CD4-positive, alpha-beta T cell treated with Interleukin-1 beta for 1 hour (primary cell): ENCODE data around the gene TBCE.
"Not testable (repeated sequence)": the region's sequence is repeated elsewhere in the genome, so short reads cannot be mapped to it uniquely, and the experiment has no call there.

ENCODE experiments used
- DNase-seq, 2 donors: peaks; one replicate each; pipeline ENCODE4 v3.0.0-alpha.2; 2020 to 2022

TBCE gene

DNA sequence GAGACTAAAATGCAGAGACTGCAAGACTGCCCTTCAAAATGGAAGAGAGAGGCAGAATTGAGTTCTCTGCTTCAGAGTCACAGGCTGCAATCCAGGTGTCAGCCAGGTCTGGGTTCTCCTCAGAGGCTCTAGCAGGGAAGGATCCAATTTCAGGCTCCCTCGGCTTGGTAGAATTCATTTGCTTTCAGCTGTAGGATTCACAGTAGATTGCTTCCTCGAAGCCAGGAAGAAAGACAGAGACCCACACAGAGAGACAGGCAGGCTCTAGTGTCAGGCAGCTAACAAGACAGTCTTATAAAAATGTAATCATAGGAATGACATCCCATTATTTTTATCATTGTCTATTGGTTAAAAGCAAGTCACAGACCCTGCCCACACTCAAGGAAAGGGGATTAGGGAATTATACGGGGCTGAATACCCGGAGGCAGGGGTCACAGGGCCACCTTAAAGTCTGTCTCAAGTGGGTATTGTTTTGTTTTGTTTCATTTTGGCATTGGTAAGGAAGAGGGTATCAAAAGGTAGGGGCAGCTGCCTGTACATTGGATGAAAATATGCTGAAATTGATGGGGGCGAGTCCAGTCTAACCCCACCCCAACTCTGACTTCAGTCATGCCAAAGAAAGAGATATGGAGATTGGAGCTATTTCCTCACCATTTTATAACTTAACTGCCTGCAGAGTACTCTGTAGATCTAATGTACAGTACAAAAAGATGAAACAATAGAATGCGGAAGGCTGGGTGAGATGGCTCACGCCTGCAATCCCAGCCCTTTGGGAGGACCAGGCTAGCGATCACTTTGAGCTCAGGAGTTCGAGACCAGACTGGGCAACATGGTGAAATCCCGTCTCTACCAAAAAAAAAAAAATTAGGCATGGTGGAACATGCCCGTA, 9.5 kb upstream of the TBCE start:
- no peak for DNase-seq

DNA sequence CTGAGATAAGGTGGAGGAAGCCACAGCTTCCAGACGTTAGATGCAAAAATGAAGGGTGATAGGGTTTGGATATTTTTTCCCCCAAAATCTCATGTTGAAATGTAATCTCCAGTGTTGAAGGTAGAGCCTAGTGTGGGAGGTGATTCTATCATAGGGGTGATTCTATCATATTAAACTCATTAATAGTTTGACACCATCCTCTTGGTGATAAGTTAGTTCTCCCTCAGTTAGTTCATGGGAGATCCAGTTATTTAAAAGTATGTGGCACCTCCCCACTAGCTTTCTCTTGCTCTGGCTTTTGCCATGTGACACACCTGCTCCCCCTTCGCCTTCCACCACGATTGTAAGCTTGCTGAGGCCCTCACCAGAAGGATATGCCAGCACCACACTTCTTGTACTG, 8.3 kb upstream of the TBCE start:
- DNase-seq: no peak

DNA sequence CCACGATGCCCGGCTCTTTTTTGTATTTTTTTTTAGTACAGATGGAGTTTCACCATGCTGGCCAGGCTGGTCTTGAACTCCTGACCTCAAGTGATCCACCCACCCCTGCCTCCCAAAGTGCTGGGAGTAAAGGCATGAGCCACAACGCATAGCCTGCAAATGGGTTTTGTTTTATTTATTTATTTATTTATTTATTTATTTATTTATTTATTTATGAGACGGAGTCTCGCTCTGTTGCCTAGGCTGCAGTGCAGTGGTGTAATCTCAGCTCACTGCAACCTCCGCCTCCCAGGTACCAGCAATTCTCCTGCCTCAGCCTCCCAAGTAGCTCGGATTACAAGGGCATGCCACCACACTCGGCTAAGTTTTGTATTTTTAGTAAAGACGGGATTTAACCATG, 3.0 kb upstream of the TBCE start:
- not testable (repeated sequence) for DNase-seq

DNA sequence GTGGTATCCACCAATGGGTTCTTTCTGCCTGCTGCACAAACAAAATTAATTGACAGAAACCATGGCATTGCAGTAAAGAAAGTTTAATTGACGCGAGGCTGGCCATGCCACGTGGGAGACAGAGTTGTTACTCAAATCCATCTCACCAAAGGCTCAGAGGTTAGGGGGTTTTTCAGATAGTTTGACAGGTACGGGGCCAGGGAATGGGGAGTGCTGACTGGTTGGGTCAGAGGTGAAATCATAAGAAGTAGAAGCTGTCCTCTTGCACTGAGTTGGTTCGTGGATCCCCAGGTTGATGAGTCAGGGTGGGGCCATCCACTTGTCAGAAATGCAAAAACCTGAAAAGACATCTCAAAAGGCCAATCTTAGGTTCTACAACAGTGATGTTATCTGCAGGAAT, 941 bp upstream of the TBCE start:
- DNase-seq: no peak

DNA sequence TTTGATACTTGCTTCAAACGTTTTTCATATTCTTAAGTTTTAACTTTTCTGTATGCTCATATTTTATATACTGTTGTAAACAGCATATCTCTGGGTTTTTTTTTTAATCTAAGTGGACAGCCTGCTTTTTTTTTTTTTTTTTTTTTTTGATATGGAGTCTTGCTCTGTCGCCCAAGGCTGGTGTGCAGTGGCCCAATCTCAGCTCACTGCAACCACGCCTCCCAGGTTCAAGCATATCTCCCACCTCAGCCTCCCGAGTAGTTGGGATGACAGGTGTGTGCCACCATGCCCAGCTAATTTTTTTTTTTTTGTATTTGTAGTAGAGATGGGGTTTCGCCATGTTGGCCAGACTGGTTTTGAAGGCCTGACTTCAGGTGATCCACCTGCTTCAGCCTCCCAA, 1.2 kb downstream of the TBCE start:
- no peak for DNase-seq

DNA sequence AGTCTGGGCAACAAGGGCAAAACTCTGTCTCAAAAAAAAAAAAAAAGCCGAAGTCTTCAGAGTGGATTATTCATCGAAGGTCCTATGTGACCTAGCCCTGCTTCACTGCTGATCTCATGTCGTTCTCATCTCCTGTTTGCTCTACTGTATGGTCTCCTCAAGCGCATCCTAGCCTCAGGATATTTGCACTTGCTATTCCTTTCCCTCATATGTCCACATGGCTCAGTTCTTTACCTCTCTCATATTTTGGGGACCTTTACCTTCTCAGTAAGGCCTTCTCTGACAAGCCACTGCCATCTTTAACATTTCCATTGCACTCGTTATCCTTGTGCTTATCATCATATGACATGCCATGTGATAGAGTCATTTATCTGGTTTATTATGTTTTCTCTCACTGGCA, 2.6 kb downstream of the TBCE start:
- no peak for DNase-seq

DNA sequence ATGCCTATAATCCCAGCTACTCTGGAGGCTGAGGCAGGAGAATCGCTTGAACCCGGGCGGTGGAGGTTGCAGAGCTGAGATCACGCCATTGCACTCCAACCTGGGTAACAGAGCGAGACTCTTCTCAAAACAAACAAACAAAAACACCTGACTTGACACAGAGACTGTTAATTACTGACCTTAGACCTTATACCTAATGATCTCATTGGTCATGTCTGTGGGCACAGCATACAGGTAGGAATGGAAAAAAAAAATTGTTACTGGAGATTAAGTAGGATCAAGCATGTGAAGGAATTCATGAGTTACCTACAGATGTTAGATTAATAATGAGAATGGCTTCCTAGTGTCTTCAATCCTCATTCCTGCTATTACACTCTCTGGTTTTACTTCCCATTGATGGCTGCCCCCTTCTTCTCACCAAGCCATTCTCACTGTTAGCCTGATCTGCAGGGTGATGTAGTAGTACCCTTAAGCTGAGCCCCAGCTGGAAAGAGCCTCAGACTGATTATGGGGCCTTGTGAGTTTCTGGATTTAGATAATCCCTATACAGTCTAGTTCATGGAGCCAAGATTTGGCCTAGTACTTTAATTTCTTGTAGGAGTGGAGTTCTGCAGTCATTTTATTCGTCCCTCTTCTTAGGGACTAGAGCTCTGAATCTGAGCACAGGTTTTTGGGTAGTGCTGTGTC, 8.8 kb downstream of the TBCE start:
- DNase-seq: no peak

DNA sequence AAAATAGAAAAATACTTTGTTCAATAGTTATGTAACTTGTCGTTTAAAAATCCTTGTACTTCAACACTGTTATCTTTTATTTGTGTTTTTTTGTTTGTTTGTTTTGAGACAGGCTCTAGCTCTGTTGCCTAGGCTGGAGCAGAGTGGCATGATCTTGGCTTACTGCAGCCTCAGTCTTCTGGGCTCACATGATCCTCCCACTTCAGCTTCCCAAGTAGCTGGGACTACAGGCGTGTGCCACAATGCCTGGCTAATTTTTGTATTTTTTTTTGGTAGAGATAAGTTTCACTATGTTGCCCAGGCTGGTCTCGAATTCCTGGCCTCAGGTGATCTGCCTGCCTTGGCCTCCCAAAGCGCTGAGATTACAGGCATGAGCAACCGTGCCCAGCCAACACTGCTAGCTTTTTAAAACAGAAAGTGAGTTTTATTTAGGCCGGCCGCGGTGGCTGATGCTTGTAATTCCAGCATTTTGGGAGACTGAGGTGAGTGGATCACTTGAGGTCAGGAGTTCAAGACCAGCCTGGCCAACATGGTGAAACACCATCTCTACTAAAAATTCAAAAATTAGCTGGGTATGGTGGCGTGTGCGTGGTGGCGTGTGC, 11.0 kb downstream of the TBCE start:
- not testable (repeated sequence) for DNase-seq

DNA sequence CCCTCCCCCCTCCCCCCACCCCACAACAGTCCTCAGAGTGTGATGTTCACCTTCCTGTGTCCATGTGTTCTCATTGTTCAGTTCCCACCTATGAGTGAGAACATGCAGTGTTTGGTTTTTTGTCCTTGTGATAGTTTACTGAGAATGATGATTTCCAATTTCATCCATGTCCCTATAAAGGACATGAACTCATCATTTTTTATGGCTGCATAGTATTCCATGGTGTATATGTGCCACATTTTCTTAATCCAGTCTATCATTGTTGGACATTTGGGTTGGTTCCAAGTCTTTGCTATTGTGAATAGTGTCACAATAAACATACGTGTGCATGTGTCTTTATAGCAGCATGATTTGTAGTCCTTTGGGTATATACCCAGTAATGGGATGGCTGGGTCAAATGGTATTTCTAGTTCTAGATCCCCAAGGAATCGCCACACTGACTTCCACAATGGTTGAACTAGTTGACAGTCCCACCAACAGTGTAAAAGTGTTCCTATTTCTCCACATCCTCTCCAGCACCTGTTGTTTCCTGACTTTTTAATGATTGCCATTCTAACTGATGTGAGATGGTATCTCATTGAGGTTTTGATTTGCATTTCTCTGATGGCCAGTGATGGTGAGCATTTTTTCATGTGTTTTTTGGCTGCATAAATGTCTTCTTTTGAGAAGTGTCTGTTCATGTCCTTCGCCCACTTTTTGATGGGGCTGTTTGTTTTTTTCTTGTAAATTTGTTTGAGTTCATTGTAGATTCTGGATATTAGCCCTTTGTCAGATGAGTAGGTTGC, 14.9 kb downstream of the TBCE start:
- DNase-seq: not testable (repeated sequence)

DNA sequence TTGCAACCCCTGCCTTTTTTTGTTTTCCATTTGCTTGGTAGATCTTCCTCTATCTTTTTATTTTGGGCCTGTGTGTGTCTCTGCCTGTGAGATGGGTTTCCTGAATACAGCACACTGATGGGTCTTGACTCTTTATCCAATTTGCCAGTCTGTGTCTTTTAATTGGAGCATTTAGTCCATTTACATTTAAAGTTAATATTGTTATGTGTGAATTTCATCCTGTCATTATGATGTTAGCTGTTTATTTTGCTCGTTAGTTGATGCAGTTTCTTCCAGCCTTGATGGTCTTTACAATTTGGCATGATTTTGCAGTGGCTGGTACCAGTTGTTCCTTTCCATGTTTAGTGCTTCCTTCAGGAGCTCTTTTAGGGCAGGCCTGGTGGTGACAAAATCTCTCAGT, 18.4 kb downstream of the TBCE start:
- not testable (repeated sequence) for DNase-seq

DNA sequence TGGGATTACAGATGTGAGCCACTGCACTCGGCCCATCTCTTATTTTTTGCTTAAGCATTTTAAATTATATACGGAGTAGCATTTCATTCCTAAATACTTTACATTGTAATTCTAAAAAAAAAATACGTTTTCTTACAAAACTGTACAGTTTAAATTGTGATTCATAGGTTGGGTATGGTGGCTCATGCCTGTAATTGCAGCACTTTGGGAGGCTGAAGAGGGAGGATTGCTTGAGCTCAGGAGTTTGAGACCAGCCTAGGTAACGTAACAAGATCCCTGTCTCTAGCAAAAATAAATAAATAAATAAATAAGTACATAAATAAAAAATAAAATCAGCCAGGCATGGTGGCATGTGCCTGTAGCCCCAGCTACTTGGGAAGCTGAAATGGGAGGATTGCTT, 24.6 kb downstream of the TBCE start:
- no peak for DNase-seq

DNA sequence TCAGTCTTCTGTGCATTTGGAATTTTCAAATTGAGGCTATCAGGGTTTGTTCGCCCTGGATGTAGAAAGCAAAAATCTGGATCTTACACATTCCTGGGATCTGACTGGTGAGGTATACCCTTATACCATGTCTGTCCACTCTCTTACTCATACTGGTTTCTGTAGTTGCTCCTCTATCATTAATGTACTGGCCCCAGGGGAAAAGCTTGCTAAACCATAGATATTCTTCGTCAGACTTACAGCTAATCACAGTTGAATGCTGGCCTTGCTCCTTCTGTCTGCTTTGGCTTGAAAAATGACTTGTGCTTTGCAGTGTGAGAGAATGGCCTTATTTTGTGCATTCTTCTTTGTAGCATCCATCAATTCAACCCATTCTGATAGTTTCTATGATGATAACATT, 30.5 kb downstream of the TBCE start:
- DNase-seq: no peak

DNA sequence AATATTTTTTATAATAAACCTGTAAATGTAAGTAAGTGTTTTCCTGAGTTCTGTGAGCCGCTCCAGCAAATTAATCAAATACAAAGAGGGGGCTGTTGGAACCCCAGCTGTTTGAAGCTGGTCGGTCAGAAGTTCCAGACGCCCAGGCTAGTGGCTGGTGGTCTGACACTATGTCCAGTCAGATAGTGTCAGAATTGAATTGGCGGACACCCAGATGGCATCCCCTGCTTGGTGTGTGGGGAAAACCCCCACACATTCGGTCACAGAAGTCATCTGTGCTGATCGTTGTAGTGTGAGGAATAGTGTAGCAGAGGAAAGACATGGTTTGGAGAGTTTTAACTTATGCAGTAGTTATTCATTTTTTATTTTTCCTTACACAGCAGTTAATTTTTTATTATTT, 32.4 kb downstream of the TBCE start:
- no peak for DNase-seq

DNA sequence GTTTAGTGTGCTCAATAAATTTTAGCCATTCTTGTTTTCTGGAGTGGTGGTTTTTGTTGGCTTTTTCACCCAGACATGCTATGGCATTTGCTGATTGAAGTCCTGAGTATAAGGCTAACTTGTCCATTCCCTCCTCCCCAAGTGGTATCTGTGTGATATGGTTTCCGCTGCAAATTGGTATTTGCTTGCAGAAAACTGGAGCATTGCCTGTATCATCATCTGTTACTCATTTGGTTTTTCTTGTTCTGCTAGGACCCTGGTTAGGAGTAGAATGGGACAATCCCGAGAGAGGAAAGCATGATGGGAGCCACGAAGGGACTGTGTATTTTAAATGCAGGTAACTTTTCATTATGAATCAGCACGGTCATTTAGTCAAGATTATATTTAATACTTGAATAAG, 34.0 kb downstream of the TBCE start:
- DNase-seq: no peak

DNA sequence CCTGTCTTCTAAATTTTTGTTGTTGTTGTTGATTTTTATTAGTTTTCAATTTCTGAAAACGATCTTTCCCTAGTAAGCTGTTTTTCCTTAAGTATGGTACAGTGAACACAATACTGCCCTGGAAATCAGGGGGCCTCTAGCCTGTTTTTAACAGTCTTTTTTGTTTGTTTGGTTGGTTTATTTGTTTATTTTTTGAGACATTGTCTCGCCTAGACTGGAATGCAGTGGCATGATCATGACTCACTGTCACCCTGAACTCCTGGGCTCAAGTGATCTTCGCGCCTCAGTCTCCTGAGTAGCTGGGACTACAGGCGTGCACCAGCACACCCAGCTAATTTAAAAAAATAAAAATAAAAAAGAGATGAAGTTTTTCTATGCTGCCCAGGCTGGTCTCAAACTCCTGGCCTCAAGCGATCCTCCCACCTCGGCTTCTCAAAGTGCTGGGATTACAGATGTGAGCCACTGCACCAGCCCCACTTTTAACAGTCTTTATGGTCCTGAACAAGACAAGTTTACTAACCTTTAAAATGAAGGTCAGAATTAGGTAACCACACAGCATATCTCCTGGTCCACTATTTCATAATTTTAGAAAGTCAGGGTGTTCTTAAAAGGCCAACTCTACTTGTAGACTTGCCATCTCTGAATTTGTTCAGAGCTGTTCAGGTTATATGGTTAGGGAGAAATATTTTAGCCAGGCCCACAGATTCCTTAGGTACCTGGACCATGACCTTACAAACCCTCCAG, 35.4 kb downstream of the TBCE start:
- DNase-seq: no peak

DNA sequence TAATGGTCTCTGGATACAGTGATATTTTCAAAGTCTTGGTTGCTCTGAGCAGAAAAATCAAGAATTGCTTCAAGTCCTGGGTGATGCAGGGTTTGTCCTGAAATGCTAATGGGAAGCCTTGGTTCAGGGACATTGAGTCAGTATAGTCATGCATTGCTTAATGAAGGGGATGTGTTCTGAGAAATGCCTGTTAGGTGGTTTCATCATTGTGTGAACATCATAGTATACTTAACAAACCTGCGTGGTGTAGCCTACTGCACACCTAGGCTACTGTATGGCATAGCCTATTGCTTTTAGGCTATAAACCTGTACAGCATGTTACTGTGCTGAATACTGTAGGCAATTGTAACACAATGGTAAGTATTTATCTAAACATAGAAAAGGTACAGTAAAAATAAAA, 36.4 kb downstream of the TBCE start:
- DNase-seq: no peak

DNA sequence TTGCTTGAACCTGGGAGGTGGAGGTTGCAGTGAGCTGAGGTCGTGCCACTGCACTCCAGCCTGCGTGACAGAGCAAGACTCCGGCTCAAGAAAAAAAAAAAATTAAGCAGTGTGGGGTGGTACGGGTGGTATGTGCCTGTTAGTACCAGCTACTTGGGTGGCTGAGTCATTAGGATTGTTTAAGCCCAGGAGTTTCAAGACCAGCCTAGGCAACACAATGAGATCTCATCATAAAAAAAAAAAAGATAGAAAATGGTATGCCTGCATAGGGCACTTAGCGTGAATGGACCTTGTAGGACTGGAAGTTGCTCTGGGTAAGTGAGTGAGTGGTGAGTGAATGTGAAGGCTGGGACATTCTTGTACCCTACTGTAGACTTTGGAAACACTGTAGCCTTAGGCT, 37.0 kb downstream of the TBCE start:
- DNase-seq: no peak

DNA sequence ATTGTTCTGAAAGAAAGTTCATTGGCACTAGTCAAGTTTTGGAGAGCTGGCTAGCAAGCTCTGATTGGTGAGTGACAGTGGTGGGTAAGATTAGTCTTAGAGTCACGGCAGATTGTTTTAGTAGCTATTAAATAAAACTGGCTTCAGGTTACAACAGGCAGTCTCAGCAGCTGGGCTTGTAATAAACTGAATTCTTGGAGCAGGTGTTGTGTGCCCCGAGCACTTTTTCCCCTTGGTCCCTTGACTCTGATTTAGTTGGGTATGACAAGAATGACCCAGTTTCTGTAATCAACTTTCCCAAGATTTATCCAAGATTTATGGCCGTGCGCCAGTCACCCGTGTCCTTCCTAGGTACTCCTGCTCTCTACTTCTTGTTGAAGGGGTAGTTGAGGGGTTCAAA, 40.2 kb downstream of the TBCE start:
- no peak for DNase-seq

DNA sequence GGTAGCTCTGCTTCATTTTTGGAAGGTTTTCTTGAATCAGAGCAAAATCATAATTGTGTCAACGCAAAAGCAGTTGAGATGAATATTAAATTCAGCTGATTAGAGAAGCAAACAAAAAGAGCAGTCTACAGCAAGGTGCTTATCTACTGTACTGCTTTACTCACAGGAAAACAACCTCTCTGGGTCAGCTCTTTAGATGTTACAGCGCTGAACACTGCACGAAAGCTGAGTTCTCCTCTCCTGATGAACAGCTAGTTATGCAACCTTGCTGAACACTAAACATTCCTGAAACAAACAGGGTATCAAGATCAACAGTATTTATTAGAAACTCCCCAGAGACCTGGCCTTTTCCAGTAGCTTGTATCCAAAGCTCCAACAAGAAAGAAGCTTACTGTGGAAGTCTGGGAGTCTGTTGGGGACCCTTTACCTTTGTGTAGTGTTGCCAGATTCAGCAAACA, 41.3 kb downstream of the TBCE start:
- DNase-seq: no peak

DNA sequence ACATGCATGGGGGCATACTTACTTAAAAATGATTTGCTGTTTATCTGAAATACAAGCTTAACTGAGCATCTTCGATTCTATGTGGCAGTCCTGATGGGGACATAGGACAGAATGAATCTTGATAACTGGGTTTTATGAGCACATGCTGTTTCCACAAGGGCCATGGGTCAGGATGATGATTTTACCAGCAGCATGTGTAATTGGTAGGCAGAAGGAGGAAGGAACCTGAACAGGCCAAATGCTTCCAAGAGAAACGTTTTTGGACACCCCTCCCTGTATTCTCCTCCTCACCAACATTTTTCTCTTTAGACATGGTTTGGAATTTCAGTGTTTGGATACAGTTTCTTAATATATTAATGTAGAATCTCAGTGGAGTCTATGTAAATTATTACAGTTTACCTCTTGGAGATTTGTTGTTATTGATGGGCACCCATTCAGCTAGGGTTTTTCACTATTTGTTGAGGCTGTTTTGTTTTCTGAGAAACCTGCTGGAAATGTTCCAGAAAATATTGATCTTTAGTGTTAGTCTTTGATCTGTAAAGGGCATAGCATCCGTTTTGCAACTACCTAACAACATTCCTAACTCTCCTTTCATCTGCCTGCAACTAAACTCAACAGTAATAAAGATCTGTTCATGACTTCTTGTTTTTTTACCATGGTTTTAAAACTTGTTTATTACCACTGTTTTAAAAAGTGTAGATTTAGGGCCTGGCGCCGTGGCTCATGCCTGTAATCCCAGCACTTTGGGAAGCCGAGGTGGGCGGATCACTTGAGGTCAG, 42.0 kb downstream of the TBCE start:
- no peak for DNase-seq

DNA sequence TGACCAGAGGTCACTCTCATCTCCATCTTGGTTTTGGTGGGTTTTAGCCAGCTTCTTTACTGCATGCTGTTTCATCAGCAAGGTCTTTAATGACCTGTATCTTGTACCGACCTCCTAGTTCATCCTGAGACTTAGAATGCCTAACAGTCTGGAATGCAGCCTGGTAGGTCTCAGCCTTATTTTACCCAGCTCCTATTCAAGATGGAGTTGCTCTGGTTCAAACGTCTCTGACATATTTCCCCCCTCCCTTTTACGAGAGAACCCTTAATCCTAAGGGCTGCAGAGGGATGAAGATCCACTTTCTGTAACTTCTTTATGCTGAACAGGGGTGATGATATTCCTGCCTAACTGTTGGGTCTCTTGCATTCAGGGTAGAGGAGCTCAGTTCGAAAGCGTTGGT, 43.2 kb downstream of the TBCE start:
- DNase-seq: no peak
